ENCODE data around the gene MSI1. TPM values are rescaled to one million over a fixed set of nuclear protein-coding genes. Genes with fewer than 3 reads are reported as not detected.

Gene MSI1
- total RNA-seq, 4 donors from 2014 or later = 0.33 to 1.6 TPM; not detected in 2

DNA sequence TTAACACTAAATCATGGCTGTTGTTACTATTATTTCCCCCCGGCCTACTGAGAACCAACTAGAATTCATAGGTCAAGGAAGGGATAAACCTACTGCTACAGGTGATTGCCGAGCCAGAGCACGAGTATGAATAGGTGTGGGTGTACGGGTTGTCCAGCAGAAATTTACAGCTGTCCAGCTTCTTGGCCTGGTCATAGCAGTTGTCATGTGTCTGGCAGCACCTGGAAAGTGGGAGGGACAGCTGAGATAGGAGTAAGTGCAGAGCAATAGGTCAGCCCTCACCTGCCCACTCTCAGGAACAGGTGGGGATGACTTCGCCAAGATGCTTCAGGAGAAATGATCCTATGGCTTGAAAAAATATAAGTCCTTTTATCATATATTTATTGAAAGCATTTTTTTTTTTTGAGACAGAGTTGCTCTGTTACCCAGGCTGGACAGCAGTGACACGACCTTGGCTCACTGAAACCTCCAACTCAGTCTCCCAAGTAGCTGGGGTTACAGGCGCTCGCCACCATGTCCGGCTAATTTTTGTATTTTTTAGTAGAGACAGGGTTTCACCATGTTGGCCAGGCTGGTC, 44.0 kb downstream of the MSI1 start:
- Histone ChIP-seq H3K4me3 (replicated peaks in 1 of 3) (no peak overlapping the region), H3K9me3 (no peaks in the 10 kb centered on the region), H3K27me3 (no peaks in the 10 kb centered on the region), H3K27ac (no peak overlapping the region), H3K36me3 (no peaks in the 10 kb centered on the region), H3K4me1 (no peaks in the 10 kb centered on the region)
- intact Hi-C loops (cut with DNase I) = loop anchor here (5.0 kb wide), 1 partner anchor 107 kb away; no protein-coding TSS in a partner anchor
- DNase-seq = no peak
- WGBS, 2 donors = 62 to 68% methylated on average over 9 of the region's 9 CpGs
- TF ChIP-seq POLR2A (IDR thresholded peaks at IDR 0.05) = no peak
- TF ChIP-seq, protein P1, sequence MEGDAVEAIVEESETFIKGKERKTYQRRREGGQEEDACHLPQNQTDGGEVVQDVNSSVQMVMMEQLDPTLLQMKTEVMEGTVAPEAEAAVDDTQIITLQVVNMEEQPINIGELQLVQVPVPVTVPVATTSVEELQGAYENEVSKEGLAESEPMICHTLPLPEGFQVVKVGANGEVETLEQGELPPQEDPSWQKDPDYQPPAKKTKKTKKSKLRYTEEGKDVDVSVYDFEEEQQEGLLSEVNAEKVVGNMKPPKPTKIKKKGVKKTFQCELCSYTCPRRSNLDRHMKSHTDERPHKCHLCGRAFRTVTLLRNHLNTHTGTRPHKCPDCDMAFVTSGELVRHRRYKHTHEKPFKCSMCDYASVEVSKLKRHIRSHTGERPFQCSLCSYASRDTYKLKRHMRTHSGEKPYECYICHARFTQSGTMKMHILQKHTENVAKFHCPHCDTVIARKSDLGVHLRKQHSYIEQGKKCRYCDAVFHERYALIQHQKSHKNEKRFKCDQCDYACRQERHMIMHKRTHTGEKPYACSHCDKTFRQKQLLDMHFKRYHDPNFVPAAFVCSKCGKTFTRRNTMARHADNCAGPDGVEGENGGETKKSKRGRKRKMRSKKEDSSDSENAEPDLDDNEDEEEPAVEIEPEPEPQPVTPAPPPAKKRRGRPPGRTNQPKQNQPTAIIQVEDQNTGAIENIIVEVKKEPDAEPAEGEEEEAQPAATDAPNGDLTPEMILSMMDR (IDR thresholded peaks at IDR 0.05) = no peak

DNA sequence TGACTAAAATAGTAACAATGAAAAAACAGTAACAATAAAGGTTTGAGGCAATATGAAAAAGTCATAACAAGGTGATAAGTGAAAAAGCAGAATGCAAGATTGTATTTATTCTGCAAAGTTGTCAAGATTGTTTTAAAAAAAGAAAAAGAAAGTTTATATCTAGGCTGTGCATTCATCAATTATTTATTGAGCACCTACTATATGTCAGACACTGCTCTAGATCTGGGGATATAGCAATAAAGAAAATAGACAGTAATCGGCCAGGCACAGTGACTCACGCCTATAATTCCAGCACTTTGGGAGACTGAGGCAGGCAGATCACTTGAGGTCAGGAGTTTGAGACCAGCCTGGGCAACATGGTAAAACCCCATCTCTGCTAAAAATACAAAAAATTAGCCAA, 45.2 kb downstream of the MSI1 start:
- intact Hi-C loops (cut with DNase I) = no loop called here
- TF ChIP-seq POLR2A (IDR thresholded peaks at IDR 0.05) = no peak
- TF ChIP-seq, protein P1 (IDR thresholded peaks at IDR 0.05) = no peak
- no peak for DNase-seq
- H3K27me3 ChIP-seq = no peaks in the 10 kb centered on the region
- WGBS, 2 donors = 81 to 87% methylated on average over 2 of the region's 2 CpGs
- no peaks in the 10 kb centered on the region for H3K4me1 ChIP-seq
- H3K36me3 ChIP-seq = no peaks in the 10 kb centered on the region
- H3K4me3 ChIP-seq (replicated peaks in 1 of 3) = no peak overlapping the region
- no peak overlapping the region for H3K27ac ChIP-seq
- H3K9me3 ChIP-seq = no peaks in the 10 kb centered on the region

DNA sequence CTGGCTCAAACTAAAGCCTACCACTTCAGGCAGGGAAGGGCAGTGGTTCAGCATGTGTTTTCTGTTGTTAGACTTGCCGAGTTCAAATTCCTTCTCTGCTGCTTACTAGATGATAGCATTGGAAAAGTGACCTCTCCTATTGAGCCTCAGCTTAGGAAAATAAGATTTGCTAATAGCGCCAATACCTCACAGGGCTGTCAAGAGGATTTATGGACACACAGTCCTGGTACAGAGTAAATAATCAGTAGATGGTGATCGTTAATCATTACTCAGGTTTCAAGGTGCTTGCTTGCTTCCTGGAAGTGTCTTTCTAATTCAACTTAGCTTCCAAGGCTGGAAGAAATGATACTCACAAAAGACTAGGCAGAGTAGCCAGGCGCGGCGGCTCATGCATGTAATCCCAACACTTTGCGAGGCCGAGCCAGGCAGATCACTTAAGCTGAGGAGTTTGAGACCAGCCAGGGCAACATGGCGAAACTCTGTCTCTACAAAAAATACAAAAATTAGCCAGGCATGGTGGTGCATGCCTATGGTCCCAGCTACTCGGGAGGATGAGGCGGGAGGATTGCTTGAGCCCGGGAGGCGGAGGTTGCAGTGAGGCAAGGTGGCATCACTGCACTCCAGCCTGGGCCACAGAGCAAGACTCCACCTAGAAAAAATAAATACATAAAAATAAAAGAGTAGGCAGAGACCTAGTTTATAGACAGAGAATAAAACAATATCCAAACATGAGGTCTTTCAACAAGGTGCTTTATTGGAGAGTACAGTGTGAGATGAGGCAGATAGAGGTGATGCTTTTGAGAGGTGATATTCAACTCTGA, 47.4 kb downstream of the MSI1 start:
- 50 to 62% methylated on average over 13 of the region's 13 CpGs for WGBS, 2 donors
- no peak for DNase-seq
- Histone ChIP-seq H3K27ac (no peak overlapping the region), H3K4me1 (peaks cover 4 to 5% of the 10 kb centered on the region in 2 donors), H3K9me3 (no peaks in the 10 kb centered on the region), H3K36me3 (no peaks in the 10 kb centered on the region), H3K27me3 (no peaks in the 10 kb centered on the region), H3K4me3 (replicated peaks in 1 of 3) (no peak overlapping the region)
- TF ChIP-seq, protein P1 (IDR thresholded peaks at IDR 0.05) = no peak
- TF ChIP-seq POLR2A (IDR thresholded peaks at IDR 0.05) = no peak
- intact Hi-C loops (cut with DNase I) = no loop called here

DNA sequence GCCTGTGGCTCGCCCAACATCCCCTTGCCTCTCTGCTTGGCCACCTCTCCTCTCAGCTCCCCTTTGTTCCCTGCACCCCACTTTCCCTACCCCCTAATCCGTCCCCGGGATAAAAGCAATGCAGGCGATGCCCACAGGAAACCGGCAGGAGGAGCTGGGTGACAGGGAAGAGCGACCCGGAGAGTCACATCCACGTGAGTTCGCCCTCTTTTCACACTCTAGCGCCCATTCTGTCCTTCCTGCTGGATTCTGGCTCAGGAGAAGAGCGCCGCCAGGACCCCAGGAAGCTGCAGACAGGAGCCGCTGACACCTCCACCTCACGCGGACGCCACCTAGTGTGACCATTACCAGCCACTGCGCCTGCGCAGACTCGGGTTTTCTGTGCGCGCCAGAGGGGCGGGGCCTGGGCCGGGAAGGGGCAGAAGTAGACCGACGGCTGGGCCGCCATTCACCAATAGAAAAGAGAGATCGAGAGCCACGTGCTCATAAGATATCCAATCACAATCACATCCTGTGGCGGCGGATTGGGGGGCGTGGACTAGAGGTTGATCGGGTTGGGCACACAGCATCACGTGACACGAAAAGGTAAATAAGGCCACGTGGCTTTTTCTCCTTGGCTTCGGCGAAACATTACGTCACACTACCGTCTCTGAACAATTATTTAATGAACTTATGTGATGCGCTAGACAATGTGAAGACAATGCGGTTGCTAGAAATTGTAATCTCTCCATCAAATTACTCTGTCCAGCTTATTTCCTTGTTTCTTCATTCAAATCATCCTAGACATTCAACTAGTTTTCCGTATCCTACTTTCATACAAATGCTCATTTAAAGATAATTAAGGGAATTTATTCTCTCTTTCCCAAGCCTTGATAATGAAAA, 51.5 kb downstream of the MSI1 start:
- Histone ChIP-seq H3K27ac (peak overlapping the region; percentile 68 to 82 (median 77)), H3K4me3 (replicated peaks in 1 of 3) (peak overlapping the region in 2 of 3 donors; percentile 37 to 42), H3K27me3 (no peaks in the 10 kb centered on the region), H3K4me1 (peaks cover 6 to 8% of the 10 kb centered on the region in 2 donors), H3K9me3 (no peaks in the 10 kb centered on the region), H3K36me3 (no peaks in the 10 kb centered on the region)
- 3% methylated on average over 36 of the region's 42 CpGs for WGBS, 2 donors
- DNase-seq = peak; percentile 99
- TF ChIP-seq, protein P1 (IDR thresholded peaks at IDR 0.05) = peak in 4 of 6 experiments; percentile 58 to 71 (median 60)
- TF ChIP-seq POLR2A (IDR thresholded peaks at IDR 0.05) = peak in 1 of 2 donors; percentile 93
- intact Hi-C loops (cut with DNase I) = no loop called here

All from thyroid gland (tissue), 4 donors.